HG03342 (cell line): ENCODE data around the gene EBLN2.

ENCODE experiments used
- ATAC-seq: cut with Tn5 transposase; IDR thresholded peaks from one replicate; pipeline ENCODE4 v1.9.1; 2021; ENCODE audit warnings: mild to moderate bottlenecking, moderate library complexity; ENCODE audit not compliant: unreplicated experiment

The EBLN2 gene

DNA sequence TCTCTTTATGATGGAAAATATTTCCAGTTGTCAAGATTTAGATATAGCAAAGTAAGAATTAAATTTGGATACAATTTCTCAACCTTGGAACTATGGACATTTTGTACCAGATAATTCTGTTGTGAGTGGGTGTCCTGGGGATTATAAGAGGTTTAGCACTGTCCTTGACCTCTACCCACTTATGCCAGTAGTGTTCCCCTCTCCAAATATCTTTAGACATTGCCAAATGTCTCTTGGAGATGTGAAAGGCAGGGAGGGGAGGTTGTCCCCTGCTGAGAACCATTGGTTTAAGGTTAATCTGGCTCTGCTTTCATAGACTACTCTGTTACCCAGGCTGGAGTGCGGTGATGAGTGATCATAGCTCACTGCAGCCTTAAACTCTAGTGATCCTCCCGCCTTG is at the start of gene EBLN2:
EBLN2 (plus strand) TSS at position 244 of the 400 bp plus-strand sequence. CDS start 423 bp downstream, outside the sequence.
- no peak for ATAC-seq

GRCh38 chr3:73018298-73018697 is 43.2 kb upstream of the EBLN2 start:
- ATAC-seq = no peak

GRCh38 chr3:73018790-73019441 is 42.5 kb upstream of the EBLN2 start:
- ATAC-seq = no peak

DNA sequence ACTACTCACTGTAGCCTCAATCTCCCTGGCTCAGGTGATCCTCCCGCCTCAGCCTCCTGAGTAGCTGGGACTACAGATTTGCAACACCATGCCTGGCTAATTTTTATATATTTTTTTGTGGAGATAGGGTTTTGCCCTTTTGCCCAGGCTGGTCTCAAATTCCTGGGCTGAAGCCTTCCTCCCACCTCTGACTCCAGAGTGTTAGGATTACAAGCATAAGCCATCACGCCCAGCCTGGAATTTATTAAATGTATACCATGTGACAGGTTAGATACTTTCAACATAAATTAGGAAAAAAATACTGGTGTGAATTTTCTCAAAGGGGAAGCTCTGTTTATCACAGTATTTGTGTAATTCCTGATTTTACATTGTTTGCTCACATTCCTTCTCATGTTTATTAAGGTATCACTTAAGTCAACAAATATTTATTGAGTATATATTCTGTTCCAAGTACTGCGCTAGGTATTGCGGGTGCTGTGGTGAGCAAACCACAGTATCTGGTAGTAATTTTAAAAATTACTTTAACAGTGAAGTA is 40.1 kb upstream of the EBLN2 start:
- no peak for ATAC-seq

GRCh38 chr3:73024836-73025235 is 36.6 kb upstream of the EBLN2 start:
- no peak for ATAC-seq

GRCh38 chr3:73026111-73026759 is 35.2 kb upstream of the EBLN2 start:
- ATAC-seq = no peak

DNA sequence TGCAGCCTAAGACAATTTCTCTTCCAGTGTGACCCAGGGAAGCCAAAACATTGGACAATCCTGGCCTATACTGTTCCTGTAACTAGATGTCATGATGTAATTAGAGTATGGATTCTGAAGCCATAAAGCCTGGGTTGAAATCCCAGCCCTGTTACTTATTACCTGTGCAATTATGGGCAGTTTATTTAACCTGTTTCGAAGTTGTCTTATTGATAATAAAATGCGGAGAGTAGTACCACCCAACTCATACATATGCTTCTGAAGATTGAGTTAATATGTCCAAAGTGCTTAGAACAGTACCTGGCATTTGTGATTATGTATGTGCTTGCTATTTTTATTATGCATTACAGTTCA is 34.7 kb upstream of the EBLN2 start:
- no peak for ATAC-seq

- no peak for ATAC-seq
These were observed 32.7 kb upstream of the EBLN2 start for GRCh38 chr3:73028803-73029202.

GRCh38 chr3:73029321-73029796 is 32.1 kb upstream of the EBLN2 start:
- no peak for ATAC-seq

GRCh38 chr3:73030073-73030597 is 31.3 kb upstream of the EBLN2 start:
- no peak for ATAC-seq

DNA sequence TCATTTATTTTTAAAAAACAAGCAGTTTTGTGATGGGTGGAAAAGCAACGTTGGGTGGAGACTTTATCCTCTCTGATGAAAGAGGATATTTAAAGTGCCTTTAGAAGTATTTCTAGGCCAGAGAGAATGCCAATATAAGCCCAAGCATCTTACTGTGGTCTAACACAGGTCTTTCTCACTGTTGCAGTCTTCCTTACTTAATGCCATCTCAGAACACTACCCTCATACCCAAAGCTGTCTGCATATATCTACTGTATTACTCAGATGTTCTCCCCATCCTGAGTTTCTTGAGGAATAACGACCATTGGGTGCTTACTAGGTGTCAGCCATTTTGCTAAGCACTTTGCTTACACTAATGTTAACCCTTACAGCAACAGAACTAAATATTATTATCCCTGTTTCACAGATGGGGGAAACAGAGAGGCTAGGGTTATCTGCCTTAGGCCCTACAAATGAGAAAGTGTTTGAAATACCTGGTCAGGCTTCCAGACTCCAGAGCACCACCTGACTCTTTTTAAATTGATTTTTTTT is 29.8 kb upstream of the EBLN2 start:
- no peak for ATAC-seq

- ATAC-seq = no peak
These were observed 24.5 kb upstream of the EBLN2 start for GRCh38 chr3:73036694-73037591.

DNA sequence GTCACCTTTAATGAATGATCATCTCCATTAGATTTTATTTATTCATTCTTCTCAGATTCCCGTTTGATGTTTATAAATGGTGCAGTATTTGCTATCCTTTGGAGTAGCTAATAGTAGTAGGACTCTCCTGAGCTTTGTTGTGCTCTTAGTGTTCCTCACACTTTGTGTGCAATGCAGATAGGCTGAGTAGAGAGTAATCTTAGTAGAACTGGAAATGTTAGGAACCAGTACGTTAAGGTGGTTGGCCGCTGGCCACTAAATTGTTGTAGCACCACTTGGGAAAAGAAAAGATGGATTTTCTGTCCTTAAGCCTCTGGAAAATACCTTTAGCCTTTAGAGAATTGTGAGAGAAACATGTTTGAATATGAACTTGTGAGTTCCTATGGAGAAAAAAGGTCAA is 19.9 kb upstream of the EBLN2 start:
- no peak for ATAC-seq

GRCh38 chr3:73043414-73043813 is 18.0 kb upstream of the EBLN2 start:
- no peak for ATAC-seq

DNA sequence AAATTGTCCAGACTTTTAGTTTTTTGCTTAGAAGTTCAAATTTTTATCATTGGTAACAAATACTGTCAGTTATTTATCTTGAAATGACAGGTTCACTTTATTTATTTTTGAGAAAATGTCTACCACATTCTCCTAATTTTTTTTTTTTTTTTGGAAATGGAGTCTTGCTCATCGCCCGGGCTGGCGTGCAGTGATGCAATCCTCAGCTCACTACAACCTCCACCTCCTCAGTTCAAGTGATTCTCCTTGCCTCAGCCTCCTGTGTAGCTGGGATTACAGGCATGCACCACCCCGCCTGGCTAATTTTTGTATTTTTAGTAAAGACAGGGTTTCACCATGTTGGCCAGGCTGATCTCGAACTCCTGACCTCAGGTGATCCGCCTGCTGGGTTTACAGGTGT is 16.1 kb upstream of the EBLN2 start:
- no peak for ATAC-seq

DNA sequence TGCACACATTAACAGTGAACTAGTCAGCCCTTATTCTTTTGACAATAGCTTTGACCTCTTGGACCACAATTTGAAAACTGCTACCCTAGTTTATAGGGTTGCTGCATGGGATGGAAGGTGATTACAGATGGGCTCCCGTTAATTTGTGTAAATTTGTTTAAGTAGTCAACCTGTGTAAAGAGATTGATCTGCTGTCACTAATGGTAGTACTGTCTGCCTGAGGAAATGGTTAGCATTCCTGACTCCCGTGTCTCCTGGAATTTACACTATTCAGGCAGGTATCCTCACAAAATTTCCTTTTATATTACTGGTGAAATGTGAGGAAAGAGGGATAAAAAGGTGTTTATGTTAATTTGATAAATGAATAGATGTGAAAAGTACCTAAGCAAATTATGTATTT is 15.3 kb upstream of the EBLN2 start:
- ATAC-seq = no peak

- no peak for ATAC-seq
These were observed 12.1 kb upstream of the EBLN2 start for GRCh38 chr3:73049319-73049718.

GRCh38 chr3:73052857-73053256 is 8.6 kb upstream of the EBLN2 start:
- no peak for ATAC-seq

GRCh38 chr3:73055583-73055982 is 5.9 kb upstream of the EBLN2 start:
- ATAC-seq = no peak

- no peak for ATAC-seq
These were observed 5.2 kb upstream of the EBLN2 start for GRCh38 chr3:73056014-73056844.
